ENCODE measurements around the gene USP7. TPM values are rescaled to one million over a fixed set of nuclear protein-coding genes. Genes with fewer than 3 reads are reported as not detected.

USP7 gene
- total RNA-seq, 1 donor from 2014 or later, result 90.9 TPM

- DNase-seq, result no peak
Measured at GRCh38 chr16:8899709-8900317, 63.9 kb downstream of the USP7 start.

GRCh38 chr16:8898660-8899318, 64.9 kb downstream of the USP7 start:
- DNase-seq, result no peak

- no peak for DNase-seq
Measured at GRCh38 chr16:8894736-8895334, 68.9 kb downstream of the USP7 start.

GRCh38 chr16:8893976-8894690, 69.6 kb downstream of the USP7 start:
- no peak for DNase-seq

GRCh38 chr16:8893426-8893825, 70.3 kb downstream of the USP7 start:
- DNase-seq, result no peak

GRCh38 chr16:8892101-8892575, 71.6 kb downstream of the USP7 start:
- DNase-seq, result no peak

- DNase-seq, result no peak
Measured at GRCh38 chr16:8890549-8890921, 73.2 kb downstream of the USP7 start.

- no peak for DNase-seq
Measured at GRCh38 chr16:8889893-8890548, 73.7 kb downstream of the USP7 start.

GRCh38 chr16:8888951-8889892, 74.5 kb downstream of the USP7 start:
- DNase-seq, result no peak

GRCh38 chr16:8887952-8888560, 75.7 kb downstream of the USP7 start:
- peak; percentile 70 for DNase-seq

- DNase-seq, result no peak
Measured at GRCh38 chr16:8887431-8887765, 76.3 kb downstream of the USP7 start.

- DNase-seq, result no peak
Measured at GRCh38 chr16:8886593-8887430, 76.9 kb downstream of the USP7 start.

- no peak for DNase-seq
Measured at GRCh38 chr16:8885674-8886592, 77.8 kb downstream of the USP7 start.

- no peak for DNase-seq
Measured at GRCh38 chr16:8882725-8883377, 80.9 kb downstream of the USP7 start.

GRCh38 chr16:8882041-8882617, 81.6 kb downstream of the USP7 start, which contains the start of gene LITAFD:
Gene LITAFD (plus strand): TSS chr16:8882351. CDS start chr16:8884356, 2,005 bp downstream.
- DNase-seq, result no peak

GRCh38 chr16:8880839-8881510, 82.7 kb downstream of the USP7 start:
- no peak for DNase-seq

GRCh38 chr16:8878523-8878911, 85.2 kb downstream of the USP7 start:
- no peak for DNase-seq

All from occipital lobe (tissue), 2 donors.